Central memory CD4-positive, alpha-beta T cell (primary cell): ENCODE measurements around the gene MILR1.

ENCODE experiments used
- DNase-seq: peaks from one replicate; pipeline ENCODE4 v3.0.0; 2022

MILR1 gene

DNA sequence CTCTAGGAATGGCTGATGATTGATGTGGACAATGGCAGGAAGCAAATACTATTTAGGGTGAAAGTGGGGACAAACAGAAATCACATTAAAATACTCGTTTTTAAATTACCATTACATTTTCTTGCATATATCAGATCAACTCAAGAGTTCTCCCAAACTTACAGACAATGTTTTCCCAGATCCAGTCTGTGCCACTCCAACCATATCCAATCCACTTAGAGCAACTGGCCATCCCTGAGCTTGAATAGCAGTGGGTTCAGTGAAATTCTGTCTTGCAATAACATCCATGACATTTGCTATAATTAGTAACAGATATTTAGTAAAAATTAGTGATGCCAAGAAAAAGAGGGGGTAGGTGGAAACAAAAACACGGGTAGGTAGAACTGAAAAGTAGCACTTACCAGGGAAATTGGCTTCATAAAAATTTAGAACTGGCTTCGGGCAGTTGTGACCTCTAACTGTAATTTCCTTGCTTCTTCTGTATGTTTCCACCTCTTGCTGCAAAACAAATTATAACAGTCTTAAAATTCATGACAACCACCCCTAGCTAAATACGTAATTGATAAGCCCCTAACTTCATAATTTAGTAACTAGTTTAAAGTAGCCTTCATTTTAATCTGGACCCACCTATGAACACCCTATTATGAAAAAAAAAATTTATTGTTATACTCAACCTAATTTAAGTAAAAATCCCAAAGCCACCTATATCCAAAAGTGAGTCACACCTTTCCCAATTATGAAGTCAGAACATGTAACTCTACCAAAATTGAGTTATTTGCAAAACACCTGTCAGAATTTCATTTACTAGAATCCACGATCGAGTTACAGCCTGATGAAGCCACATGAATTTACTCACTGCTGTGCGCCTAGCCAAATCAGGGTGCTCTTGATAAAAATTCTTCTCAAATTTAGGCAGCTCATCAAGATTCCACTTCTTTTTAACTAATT is 55.2 kb downstream of the MILR1 start:
- DNase-seq = peak; percentile 7

DNA sequence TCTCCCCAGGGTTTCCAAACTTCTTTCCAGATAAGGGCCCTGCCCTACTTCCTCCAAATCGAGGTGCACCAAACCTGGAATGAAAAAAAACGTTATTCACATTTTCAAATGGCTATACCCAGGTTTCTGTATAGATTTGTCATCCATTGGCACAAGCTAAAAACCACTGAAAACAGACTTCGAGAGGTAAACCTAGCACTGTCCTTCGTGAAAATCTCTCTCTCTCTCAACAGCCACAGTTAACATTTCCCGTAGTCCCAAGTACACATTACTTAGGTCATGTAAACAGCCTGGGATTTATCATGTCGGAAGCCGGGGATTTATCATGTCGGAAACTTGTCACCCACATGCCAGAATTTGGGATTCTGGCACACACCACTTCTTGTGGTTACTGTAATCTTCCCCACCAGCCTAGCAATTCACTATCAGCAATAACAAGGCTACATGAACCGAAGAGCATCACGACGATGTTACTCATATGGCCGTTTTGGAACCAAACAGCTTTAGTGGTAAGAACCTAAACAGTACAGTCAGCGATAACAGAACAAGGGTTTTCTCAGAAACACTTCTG is 55.9 kb downstream of the MILR1 start:
- no peak for DNase-seq

- DNase-seq = peak; percentile 88
These were observed 56.7 kb downstream of the MILR1 start for GRCh38 chr17:64505340-64506200.

- DNase-seq = peak; percentile 97
These were observed 57.3 kb downstream of the MILR1 start, which contains the start of gene DDX5 for GRCh38 chr17:64506201-64506575. TSS of gene DDX5 (minus strand) at chr17:64506289. CDS start at chr17:64506119, 170 bp downstream.

DNA sequence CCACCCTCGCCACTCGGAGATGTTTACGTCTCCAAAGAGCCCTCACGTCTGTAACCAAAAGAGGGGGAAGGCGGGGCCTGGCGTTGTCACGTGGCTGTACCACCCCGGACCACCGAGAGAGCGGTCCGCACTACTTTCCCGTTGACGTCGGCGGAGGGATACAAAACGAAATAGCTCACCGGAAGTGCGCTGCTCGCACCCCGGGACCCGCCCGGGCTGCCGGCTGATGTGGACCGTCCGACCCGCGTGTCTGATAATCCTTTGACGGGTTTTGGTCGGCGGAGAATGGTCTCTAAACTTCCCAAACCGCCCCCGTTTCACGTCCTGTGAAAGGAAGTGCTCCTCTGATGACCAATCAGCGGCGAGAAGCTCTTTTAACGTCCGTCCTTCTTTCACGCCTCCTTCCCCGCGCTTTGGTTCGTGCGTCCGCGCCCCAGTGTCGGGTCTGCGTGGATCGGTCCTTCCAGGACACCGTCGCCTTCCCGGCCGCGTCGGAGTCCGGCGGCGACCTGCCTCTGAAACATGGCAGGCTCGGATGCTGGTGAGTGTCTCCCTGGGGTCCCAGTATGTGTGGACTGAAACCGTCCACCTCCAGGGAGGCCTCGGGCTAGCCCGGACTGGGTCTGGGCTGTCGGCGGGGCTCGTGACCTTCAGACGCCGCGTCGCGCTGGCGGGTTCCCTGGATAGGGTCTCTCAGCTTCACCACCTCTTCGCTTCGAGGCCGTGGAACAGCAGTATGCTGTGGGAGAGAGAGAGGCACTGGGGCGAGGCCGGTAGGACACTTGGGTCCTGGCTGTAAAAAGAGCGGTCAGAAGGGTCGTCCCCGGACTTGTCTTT is 57.9 kb downstream of the MILR1 start, which contains the start of gene CEP95:
Gene CEP95, plus strand, starts transcription at position 402 of the 837 bp plus-strand sequence. Its CDS starts 121 bp downstream, at position 523.
- no peak for DNase-seq

- peak; percentile 68 for DNase-seq
These were observed 58.5 kb downstream of the MILR1 start for GRCh38 chr17:64507413-64507782.

GRCh38 chr17:64508683-64509082 is 59.8 kb downstream of the MILR1 start:
- DNase-seq = no peak

DNA sequence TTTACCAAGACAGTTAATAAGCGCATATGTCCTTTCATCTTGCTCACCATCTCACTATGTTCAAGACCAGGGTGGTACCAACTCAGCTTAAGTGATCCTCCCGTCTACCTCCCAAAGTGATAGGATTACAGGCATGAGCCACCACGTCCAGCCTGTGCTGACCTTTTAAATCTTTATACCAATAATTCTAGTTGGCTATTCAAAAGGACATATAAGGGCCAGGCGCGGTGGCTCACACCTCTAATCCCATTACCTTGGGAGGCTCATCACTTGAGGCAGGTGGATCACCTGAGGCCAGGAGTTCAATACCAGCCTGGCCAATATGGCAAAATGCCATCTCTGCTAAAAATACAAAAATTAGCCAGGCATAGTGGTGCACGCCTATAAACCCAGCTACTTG is 60.3 kb downstream of the MILR1 start:
- DNase-seq = no peak

DNA sequence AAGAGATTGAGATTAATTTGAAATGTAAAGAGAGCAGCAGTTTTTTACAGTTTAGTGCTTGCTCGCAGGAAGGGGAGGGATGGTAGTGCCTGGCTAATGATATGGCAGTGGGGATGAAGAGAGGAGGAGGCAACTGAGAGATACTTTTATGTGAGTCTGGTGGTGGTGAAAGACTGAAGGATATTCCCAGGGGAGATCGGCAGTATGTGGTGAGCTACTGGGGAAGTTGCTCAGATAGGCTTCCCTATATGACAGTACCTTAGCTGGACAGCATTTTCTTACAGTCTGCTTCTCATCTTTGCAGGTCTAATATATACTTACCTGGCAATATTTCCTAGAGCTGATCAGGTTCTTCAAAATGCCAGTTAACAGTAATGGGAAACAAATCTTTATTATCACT is 66.5 kb downstream of the MILR1 start:
- no peak for DNase-seq

- no peak for DNase-seq
These were observed 66.9 kb downstream of the MILR1 start for GRCh38 chr17:64515829-64516228.
